ENCODE data around the gene TLR6.

TLR6 gene

GRCh38 chr4:38904090-38904666, 47.6 kb upstream of the TLR6 start:
- Histone ChIP-seq H3K4me1 (ENCODE audit: insufficient read depth, low read length, poor library complexity, severe bottlenecking) (peaks cover 12% of the 10 kb centered on the region), H3K4me3 (ENCODE audit: low read length, poor library complexity, severe bottlenecking) (no peak overlapping the region), H2AFZ (ENCODE audit: low read length) (peak overlapping the region; percentile 38; the same call in 1 of the 2 replicates), H3K36me3 (ENCODE audit: insufficient read depth, low read length) (no peaks in the 10 kb centered on the region), H3F3A (ENCODE audit: low read depth) (no peaks in the 10 kb centered on the region), H3K9me3 (ENCODE audit: insufficient read depth, low read depth, low read length) (no peaks in the 10 kb centered on the region), H3K9ac (ENCODE audit: low read depth, low read length, poor library complexity, severe bottlenecking) (no peak overlapping the region), H4K20me1 (ENCODE audit: insufficient read depth, low read length, poor library complexity, severe bottlenecking) (no peaks in the 10 kb centered on the region), H3K9me2 (replicated peaks; ENCODE audit: low read depth, low read length) (no peaks in the 10 kb centered on the region), H3K27me3 (ENCODE audit: insufficient read depth, low read length, poor library complexity, severe bottlenecking) (no peaks in the 10 kb centered on the region), H3K4me2 (ENCODE audit: low read depth, low read length, poor library complexity, severe bottlenecking) (no peak overlapping the region), H3K79me2 (ENCODE audit: insufficient read depth, low read length) (no peaks in the 10 kb centered on the region)
- TF ChIP-seq CTCF (conservative IDR thresholded peaks at IDR 0.05; ENCODE audit: low read length): no peak
- TF ChIP-seq EZH2phosphoT487 (IDR thresholded peaks at IDR 0.05; ENCODE audit: borderline replicate concordance): no peak

DNA sequence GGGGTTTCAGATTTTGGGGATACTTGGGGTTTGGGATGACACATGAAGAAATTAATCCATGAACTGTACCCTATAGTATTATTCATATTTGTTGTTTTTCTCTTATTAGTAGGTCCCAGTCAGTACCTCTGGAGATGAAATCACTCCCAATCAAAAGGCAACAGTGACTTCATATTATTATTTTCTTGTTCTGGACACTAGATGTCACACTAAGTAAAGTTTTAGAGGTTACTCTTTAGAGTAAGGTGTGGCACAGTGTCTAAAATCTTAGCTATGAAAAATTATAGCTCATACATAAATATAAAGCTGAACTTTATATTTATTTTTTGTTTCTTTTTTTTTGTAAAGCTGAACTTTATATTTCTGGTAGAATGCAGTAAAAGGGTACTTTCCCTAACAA, 46.1 kb upstream of the TLR6 start:
- Histone ChIP-seq H3K9me2 (replicated peaks; ENCODE audit: low read depth, low read length) (no peaks in the 10 kb centered on the region), H3F3A (ENCODE audit: low read depth) (no peaks in the 10 kb centered on the region), H3K27me3 (ENCODE audit: insufficient read depth, low read length, poor library complexity, severe bottlenecking) (no peaks in the 10 kb centered on the region), H3K4me1 (ENCODE audit: insufficient read depth, low read length, poor library complexity, severe bottlenecking) (peaks cover 12% of the 10 kb centered on the region), H2AFZ (ENCODE audit: low read length) (no peak overlapping the region), H3K9ac (ENCODE audit: low read depth, low read length, poor library complexity, severe bottlenecking) (no peak overlapping the region), H4K20me1 (ENCODE audit: insufficient read depth, low read length, poor library complexity, severe bottlenecking) (no peaks in the 10 kb centered on the region), H3K4me2 (ENCODE audit: low read depth, low read length, poor library complexity, severe bottlenecking) (no peak overlapping the region), H3K79me2 (ENCODE audit: insufficient read depth, low read length) (no peaks in the 10 kb centered on the region), H3K36me3 (ENCODE audit: insufficient read depth, low read length) (no peaks in the 10 kb centered on the region), H3K9me3 (ENCODE audit: insufficient read depth, low read depth, low read length) (no peaks in the 10 kb centered on the region), H3K4me3 (ENCODE audit: low read length, poor library complexity, severe bottlenecking) (no peak overlapping the region)
- no peak for TF ChIP-seq EZH2phosphoT487 (IDR thresholded peaks at IDR 0.05; ENCODE audit: borderline replicate concordance)
- TF ChIP-seq CTCF (conservative IDR thresholded peaks at IDR 0.05; ENCODE audit: low read length): peak; percentile 72

GRCh38 chr4:38902221-38902620, 45.6 kb upstream of the TLR6 start:
- Histone ChIP-seq H3K79me2 (ENCODE audit: insufficient read depth, low read length) (no peaks in the 10 kb centered on the region), H3K4me1 (ENCODE audit: insufficient read depth, low read length, poor library complexity, severe bottlenecking) (peaks cover 12% of the 10 kb centered on the region), H3K9ac (ENCODE audit: low read depth, low read length, poor library complexity, severe bottlenecking) (no peak overlapping the region), H3K9me2 (replicated peaks; ENCODE audit: low read depth, low read length) (no peaks in the 10 kb centered on the region), H3K27me3 (ENCODE audit: insufficient read depth, low read length, poor library complexity, severe bottlenecking) (no peaks in the 10 kb centered on the region), H3F3A (ENCODE audit: low read depth) (no peaks in the 10 kb centered on the region), H2AFZ (ENCODE audit: low read length) (no peak overlapping the region), H3K4me3 (ENCODE audit: low read length, poor library complexity, severe bottlenecking) (no peak overlapping the region), H3K9me3 (ENCODE audit: insufficient read depth, low read depth, low read length) (no peaks in the 10 kb centered on the region), H3K4me2 (ENCODE audit: low read depth, low read length, poor library complexity, severe bottlenecking) (no peak overlapping the region), H4K20me1 (ENCODE audit: insufficient read depth, low read length, poor library complexity, severe bottlenecking) (no peaks in the 10 kb centered on the region), H3K36me3 (ENCODE audit: insufficient read depth, low read length) (no peaks in the 10 kb centered on the region)
- no peak for TF ChIP-seq EZH2phosphoT487 (IDR thresholded peaks at IDR 0.05; ENCODE audit: borderline replicate concordance)
- no peak for TF ChIP-seq CTCF (conservative IDR thresholded peaks at IDR 0.05; ENCODE audit: low read length)

Data from Loucy (cell line).